Measurements from ENCODE around the gene GORAB.

The GORAB gene, protein sequence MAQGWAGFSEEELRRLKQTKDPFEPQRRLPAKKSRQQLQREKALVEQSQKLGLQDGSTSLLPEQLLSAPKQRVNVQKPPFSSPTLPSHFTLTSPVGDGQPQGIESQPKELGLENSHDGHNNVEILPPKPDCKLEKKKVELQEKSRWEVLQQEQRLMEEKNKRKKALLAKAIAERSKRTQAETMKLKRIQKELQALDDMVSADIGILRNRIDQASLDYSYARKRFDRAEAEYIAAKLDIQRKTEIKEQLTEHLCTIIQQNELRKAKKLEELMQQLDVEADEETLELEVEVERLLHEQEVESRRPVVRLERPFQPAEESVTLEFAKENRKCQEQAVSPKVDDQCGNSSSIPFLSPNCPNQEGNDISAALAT

DNA sequence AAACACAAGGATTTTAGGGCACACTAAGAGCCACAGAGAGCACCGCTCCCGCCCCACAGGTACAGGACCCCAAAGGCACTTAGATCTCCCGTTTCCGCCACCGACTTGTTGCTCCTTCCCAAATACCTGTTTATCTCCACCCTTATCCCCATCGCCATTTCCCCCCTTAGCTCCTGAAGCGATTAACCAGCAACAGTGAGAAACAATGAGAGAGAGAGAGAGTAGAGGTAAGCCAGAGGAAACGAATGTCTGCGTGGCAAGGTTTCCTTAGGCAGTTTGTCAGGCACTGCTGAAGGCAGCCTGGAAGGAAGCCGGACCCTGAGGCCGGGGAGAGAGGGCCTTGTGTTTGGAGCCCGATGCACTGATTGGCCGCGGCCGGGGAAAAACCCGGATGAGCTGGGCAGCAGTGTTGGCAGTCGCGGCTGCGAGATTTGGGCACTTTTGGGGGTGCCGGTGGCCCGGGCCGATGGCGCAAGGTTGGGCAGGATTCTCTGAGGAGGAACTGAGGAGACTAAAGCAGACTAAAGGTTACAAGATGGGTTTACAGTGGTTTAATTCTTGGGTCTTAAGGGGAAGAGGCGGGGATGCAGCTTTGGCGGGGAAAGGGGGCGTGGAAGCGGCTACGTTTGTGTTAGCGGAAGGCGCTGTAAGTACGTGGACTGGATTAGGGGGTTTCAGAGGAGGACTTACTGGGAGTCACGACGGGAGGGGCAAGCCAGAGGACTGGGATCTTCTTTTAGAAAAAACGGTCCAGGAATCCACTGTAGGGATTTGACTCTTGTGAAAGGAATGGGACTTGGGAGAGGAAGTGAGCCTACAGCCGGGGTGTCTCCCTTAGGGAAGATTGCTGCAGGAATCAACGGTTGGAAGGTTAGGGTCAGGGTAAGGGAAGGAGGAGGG lies at the start of gene GORAB:
Gene GORAB, plus strand, starts transcription at position 409 of the 900 bp plus-strand sequence. Its CDS starts 58 bp downstream, at position 467.
- DNase-seq = peak; percentile 94

DNA sequence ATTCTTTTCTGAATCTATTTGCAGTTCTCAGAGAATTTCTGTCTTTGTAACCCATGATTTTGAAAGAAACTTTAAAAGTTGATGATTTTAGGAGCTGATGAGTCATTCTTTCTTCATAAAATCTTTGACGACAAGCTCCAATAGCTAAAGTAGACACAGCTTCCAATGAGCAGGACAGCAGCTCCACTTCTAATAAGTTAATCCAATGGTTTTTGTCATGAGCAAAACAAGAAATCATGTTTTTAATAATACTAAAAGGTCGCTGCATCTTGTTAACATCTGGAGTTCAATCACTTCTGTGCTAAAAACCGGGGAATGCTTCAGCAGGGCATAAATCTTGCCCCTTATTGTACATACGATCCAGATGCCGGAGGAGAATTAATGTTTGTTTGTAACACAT lies 48.9 kb upstream of the GORAB start:
- no peak for DNase-seq

DNA sequence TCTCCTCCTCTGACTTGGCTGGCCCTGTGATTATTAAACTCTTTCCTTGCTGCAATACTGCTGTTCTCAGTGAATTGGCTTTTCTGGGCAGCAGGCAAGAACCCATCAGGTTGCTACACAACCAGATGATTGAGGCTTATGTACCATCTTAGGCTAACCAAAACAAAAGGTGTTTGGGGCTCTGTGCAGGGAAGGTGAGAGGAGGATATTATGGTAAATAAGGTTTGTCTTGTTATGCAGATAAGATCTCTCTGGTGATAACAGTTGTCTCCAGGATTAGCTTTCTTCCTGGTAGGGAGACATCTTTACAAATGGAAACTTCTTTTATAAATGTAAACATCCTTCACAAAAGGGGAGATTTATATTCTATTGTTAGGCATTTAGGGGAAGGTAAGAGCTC lies 44.5 kb upstream of the GORAB start:
- no peak for DNase-seq

DNA sequence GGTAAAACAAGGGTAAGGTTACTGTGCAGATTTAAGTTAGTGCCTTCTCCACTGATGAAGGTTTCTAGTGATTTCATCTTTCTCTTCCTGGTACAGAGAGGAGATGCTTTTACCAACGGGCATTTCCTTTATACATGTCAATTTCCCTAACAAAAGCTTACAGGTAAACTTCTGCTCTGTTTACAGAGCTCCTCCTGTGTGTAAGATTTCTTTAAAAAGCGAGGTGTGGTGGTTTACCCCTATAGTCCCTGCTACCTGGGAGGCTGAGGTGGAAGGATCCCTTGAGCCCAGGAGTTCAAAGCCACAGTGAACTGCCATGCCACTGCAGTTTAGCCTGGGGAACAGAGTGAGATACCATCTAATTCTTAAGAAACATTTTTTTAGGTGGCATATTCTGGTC lies 40.7 kb upstream of the GORAB start:
- no peak for DNase-seq

DNA sequence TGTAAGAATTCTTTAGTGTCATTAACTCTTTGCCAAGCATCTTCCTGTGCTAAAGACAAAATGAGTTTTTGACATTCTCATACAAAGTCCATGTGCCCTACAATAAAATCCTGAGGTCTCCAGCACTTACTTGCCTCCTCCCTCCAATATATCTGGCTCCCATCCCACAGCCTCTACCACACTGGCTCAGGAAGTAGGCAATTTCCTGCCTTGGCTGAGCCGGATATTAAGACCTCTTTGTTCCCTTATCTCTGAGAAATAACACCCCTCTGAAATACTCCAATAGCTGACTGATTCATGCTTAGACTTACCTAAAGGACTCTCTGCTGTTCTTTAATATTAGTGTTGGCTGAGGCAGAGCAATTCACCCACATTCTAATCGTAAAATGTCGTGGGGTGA lies 37.6 kb upstream of the GORAB start:
- DNase-seq = no peak

DNA sequence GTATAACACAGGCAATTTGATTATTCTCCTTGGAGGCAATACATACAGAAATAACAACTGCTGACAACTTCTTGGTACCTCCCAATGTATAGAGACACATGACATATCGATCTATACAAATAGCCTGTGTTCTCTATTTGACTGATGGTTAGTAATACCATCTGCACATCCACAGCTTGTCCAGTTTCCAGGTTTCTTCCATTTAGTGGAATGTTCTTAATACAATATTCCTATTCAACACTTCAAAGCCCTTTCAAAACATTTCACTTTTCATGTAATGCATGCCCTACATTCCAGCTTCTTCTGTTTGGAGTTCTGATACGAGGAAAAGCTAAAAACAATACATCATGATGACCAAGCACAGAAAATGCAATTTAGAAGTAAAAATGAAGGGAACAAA lies 37.0 kb upstream of the GORAB start:
- DNase-seq = no peak

DNA sequence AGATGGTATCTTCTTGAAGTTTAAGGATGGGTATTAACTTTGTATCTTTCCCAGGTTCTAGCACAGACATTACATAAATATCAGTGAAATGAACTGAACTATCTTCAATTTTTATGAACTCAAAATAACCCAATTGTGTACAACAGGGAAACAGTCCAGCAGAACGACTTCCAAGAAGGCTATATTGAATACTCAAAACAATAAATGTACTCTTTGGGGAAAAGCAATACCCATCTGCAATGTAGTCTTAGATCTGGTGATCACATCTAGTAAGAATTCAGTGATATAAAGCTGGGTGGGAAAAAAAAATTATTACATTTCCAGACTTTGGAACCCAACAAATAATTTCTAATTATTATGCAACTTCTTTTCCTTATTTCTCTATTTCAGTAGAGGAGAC lies 33.1 kb upstream of the GORAB start:
- DNase-seq = no peak

DNA sequence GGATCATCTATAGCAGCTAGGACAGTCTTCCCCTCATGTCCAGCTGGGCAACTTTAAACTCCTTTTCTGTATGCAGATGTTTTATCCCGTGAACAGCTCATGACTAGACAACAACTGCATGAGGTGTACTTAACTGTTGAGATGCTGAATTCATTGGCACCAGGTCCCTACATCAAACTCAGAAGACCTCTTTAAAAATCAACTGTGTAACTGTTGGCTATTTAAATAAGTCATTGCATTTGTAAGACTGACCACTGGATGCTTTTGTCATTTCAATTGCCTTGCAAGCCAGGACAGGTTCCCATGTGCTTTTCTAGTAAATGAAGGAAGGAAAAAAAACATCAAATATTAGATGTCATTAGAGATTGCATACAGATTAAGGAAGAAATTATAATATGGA lies 28.3 kb upstream of the GORAB start:
- no peak for DNase-seq

DNA sequence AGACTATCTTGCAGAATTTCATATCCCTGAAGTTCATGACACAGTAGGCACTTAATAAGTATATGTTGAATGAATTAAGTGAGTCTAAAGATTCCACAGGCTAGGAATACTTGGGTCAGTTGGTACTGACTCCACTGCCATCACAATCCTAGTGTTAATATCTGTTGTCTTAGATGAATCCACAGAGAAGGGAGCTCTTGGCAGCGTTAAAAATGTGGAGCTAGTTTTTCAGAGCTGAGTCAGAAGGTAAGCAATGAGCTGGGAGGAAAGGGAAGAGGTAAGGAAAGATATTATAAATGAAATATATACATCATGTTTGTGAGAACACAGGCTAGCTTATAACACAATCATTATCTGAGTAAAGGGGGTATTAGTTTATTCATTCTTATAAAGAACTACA lies 21.8 kb upstream of the GORAB start:
- no peak for DNase-seq

DNA sequence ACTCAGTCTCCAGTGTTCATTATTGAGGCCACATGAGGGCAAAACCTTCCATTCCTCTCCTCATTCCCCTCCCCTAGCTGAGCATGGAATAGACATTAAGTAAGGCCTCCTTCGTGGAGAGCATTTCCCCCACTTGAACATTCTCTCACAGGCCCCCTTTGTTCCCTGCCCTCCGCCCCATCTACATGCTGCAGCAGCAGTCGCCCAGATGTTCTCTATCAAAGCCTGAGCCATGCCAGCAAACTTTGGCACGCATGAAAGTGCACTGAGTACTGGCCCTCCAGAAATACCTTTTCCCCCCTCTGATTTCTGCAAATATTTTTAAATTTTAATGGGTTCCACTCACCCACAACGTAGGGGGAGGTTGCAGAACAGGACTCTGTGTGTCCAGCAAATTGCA lies 20.9 kb upstream of the GORAB start:
- DNase-seq = no peak

DNA sequence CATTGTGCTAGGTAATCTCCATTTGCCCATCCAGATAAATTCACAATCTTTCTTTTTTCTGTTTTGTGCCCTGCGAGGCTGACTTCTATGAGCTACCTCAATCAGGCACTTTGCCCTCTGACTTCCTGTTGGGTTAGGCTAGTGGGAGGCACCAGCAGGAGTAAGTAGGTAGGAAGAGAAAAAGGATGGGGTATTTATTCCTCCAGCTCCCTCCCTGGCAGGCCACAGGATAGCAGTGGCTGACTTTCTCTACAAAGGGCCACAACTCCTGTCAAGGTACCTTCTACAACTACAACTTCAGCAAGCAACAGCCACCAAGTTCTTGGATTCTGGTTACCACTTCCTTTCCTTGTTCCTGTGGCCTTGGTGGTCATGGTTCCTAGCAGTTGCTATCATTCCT lies 18.8 kb upstream of the GORAB start:
- no peak for DNase-seq

DNA sequence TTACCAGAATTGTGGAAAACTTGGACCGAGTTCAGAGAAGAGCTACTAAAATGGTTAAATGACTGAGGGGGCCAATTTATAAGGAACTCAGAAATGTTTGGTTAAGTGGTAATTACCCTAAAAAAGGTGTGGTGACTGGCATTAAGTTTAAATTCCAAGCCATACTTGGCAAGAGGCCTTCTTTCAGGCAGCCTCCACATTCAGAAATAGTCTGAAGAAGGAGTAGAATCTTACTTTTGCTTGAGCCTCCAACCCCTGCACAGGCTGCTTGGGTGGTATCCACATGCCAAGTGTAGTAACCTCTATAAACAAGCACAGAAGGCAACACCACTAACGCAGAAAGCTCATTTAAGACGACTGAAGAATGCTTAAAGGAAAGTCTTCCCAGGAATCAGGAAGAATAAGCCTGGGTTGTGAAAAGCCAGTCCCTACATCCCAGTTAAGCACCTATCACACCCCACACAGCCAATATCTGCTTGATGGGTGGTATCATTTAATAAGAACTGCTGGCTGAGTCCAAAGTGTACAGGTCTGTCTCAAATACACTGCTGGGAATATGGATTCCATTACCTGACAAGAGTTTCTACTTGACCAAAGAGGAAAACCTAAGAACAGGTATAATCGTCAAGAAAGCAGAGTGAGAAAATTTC lies 13.7 kb upstream of the GORAB start:
- no peak for DNase-seq

DNA sequence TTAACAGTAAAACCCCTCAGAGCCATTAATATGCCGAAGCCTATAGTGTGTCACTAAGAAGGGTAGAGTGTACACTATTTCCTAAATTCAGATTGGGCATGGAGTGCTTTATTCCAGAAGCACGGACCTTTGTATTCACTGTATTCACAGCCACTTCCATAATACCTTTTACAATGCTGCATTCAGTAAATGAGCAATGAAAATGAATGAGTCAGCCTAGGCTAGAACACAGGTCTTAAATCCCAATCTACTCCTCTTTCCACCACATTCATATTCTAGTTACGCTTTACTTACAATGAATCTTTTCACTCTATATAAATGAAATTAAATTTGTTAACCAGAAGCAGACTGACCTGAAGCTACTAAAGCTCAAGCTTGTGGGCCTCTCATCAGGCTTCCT lies 13.0 kb upstream of the GORAB start:
- DNase-seq = no peak

DNA sequence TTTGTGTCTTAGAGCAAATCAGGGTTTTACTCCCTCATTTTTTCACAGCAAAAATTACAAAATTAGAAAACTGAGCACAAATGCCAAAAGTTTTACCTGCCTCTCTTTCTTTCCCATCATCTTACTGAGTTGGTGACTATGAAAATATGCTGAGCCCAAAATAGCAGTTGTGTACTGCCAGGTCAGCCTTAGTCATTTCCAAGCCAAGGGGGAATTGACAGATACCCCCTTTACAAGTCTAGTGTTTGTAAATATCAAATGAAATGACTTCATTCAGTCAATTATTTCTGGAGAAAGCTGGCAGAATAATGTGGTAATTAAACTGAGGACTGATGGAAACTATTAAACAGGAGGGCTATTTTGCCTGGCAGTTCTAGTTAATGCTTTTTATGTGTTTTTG lies 11.4 kb upstream of the GORAB start:
- no peak for DNase-seq

DNA sequence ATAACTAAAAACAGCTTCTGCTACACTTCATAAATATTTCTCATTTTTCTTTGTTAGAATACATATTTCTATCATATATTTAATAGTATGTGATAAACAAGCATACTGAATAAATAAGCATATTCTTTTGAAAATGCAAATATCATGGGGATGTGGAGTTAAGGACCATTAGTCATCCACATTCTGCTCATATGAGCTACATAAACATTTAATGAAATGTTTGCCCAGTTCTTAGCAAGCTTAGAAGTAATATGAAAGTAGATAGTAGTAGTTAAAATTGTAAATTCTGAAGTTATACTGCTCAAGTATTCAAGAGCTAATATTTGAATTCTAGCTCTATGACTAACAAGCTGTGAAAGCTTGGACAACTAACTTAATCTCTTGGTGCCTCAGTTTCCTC lies 10.1 kb upstream of the GORAB start:
- DNase-seq = no peak

DNA sequence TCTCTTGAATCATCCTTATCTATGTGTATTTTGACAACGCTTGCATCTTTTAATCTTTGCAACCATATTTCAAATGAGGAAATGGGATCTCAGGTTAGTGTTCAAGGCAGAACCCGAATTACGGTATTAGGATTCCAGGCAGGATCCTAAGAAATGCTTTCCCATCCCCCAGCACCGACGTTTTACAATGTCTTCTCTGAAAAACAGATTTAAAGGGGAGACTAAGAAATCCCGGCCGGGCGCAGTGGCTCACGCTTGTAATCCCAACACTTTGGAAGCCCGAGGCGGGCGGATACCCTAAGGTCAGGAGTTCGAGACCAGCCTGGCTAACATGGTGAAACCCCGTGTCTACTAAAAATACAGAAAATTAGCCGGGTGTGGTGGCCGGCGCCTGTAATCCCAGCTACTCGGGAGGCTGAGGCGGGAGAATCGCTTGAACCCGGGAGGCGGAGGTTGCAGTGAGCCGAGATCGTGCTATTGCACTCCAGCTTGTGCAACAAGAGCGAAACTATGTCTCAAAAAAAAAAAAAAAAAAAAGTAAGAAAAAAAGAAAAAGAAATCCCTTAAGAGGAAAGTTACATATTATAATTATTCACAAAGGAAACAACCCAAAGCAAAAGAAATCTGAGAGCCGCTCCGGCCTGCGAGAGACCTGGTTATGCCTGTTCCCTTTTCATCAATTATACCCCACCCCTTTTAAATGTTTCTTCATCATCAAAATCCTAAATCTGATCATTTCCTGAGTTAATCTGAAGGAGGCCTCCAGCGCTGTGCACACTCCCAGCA lies 801 bp upstream of the GORAB start:
- DNase-seq = no peak

DNA sequence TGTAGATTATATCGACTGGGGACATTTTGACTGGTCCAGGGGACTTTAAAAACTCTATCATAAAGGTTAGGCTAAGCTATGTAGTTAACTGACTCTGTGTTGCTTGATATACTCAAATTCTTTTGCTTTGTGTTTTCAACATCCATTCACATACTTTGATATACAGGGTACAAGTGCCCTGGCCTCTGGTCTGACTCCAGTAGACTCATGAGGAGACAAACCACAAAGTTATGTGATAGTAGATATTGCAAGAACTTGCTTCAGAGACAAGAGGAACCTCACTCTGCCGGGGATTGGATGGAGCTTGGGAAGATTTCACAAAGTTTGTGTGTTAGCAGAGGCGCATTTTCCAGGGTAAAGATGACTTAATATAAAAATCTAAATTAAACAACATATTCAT lies 1.3 kb downstream of the GORAB start:
- no peak for DNase-seq

DNA sequence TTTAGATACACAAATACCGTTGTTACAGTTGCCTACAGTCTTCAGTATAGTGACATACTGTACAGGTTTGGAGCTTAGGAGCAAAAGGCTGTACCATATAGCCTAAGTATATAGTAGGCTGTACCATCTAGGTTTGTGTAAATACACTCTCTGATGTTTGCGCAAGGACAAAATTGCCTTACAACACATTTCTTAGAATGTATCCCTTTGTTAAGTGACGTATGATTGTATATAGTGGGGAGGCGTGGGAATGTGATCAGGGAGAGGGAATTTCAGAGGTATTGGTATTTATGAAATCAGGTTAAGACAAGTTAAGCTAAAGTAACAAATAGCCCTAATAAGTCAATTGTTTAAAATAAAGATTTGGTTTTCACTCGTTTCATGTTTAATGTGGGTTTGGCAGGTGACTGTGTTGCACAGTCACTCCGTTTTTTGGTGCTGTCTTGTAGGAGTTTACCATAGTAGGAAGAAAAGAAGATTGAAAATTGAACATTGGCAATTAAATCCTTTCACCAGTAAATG lies 2.7 kb downstream of the GORAB start:
- no peak for DNase-seq

DNA sequence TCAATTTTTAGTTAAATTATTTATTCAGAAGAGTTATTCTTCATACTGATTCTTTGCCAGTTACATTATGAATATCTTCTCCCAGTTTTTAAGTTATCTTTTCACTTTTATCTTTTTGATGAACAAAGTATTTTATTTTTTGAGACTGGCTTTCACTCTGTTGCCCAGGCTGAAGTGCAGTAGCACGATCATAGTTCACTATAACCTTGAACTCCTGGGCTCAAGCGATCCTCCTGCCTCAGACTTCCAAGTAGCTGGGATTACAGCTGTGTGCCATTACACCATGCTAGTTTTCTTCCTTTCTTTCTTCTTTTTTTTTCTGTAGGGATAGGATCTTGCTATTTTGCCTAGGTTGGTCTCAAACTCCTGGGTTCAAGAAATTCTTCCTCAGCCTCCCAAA lies 3.5 kb downstream of the GORAB start:
- no peak for DNase-seq

DNA sequence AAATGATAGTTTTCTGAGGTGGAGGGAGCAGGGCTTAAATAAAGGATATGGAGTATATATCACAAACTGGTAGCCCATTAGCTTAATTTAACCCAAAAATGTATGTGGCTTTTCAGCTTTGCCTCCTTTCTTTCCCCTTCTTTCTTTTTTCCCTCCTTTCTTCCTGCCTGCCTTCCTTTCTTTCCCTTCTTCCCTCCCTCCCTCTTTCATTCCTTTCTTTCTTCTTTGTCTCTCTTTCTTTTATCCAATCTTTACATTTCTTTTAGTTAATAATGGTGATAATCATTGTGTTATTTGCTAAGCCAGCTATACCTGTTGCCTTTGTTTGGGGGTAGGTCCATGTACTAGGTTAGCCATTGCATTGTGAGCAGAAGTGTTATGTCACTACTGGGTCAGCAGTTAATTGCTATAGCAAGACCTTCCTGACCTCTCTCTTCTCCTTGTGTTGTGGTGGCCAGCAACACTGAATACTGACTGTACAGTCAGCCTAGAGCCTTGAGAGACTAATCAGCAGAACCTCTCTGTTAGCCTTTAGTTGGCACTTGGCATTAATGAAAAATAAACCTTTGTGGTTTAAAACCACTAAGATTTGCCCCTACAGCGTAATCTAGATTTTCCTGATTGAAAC lies 5.1 kb downstream of the GORAB start:
- no peak for DNase-seq

DNA sequence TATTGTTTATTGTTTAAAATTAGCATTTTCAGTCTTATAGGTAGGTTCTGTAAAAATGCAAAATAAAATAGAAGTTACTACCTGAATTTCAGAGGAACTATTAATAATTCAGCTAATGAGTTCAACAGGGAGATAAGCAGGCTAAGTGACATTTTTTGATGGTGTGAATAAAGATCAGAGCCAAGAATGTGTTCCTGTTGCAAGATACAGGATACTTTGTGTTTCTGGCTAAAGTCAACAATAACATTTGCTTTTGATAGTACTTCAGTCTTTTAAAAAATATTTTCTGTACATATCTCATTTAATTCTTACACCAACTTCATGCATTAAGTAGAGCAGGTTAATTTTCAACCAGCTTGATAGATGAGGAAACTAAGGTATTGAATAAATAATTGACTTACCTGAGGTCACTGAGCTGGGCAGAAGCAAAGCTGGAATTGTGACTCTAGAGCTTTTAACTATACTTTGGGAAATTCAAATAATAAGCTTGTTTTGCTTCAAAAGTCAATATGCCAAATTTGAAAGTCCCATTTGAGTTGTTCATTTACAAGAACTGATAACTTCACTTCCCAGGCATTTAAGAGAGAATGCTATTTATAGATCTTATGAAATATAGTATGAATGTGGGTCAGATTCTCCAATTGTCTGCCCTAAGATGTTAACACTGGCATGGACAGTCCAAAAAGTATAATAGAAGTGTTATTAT lies 6.0 kb downstream of the GORAB start:
- DNase-seq = no peak

DNA sequence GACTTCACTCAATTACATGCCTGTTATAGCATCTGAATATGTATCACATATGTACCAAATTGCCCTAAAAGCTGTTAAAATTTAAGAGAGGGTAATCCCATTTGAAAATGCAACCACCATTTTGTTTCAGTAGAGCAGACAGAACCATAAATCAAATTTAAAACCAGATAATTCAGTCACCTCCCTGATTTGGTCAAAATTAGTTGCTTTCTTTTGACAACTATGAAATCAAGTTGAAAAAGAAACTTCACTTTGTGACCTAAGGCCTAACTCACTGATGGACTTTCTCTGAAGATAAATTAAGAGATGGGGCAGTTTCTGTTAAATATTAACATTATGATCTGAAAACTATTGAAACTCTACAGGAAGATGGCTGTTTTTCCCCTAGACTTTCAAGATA lies 6.7 kb downstream of the GORAB start:
- no peak for DNase-seq

Measured in activated CD4-positive, alpha-beta T cell treated with anti-CD3 and anti-CD28 coated beads, Interleukin-10, Interleukin-2, amounts not matched to agents 100 ng/mL and 50 ng/mL, durations not matched to agents 16 hours and 8 hours (primary cell).